ENCODE data around the gene AUTS2.

DNA sequence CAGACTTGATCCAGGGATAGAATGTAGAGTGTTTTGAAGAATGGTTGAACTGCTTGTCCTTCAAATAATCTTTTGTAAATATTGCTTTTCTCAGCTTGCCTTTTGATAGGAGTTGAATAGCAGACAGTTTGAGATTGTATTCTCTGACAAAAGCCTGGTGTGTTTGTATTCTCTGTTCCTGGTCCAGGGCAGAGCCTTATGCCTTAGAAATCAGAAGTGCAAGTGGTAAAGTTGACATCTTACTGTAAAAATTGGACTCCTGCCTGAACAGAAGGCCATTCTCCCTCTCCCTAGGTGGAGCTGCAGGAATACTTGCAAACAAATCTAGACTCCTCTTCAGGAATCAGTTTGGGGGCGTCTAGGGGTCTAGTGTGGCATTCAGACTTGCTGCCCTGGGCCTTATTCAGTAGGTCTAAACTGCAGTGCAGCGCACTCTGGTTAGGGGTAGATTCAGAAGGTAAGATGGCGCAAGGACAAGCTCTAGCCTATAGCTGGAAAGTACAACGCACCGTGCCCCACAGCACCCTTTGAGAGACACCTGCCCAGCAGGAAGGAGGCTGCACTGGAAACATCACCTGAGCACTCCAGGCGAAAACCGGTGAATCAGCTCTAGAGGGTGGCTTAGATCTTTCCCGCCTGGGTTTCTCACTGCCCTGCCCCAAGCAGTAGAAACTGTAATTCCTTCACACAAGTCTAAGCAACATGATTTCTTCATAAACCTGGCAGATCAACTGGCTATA lies 925.1 kb downstream of the AUTS2 start:
- TF ChIP-seq, protein P1, sequence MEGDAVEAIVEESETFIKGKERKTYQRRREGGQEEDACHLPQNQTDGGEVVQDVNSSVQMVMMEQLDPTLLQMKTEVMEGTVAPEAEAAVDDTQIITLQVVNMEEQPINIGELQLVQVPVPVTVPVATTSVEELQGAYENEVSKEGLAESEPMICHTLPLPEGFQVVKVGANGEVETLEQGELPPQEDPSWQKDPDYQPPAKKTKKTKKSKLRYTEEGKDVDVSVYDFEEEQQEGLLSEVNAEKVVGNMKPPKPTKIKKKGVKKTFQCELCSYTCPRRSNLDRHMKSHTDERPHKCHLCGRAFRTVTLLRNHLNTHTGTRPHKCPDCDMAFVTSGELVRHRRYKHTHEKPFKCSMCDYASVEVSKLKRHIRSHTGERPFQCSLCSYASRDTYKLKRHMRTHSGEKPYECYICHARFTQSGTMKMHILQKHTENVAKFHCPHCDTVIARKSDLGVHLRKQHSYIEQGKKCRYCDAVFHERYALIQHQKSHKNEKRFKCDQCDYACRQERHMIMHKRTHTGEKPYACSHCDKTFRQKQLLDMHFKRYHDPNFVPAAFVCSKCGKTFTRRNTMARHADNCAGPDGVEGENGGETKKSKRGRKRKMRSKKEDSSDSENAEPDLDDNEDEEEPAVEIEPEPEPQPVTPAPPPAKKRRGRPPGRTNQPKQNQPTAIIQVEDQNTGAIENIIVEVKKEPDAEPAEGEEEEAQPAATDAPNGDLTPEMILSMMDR (IDR thresholded peaks at IDR 0.05; ENCODE audit: insufficient read depth, low read length): no peak
- TF ChIP-seq POLR2AphosphoS5 (IDR thresholded peaks at IDR 0.05; ENCODE audit: low read depth): no peak
- TF ChIP-seq, protein P2, sequence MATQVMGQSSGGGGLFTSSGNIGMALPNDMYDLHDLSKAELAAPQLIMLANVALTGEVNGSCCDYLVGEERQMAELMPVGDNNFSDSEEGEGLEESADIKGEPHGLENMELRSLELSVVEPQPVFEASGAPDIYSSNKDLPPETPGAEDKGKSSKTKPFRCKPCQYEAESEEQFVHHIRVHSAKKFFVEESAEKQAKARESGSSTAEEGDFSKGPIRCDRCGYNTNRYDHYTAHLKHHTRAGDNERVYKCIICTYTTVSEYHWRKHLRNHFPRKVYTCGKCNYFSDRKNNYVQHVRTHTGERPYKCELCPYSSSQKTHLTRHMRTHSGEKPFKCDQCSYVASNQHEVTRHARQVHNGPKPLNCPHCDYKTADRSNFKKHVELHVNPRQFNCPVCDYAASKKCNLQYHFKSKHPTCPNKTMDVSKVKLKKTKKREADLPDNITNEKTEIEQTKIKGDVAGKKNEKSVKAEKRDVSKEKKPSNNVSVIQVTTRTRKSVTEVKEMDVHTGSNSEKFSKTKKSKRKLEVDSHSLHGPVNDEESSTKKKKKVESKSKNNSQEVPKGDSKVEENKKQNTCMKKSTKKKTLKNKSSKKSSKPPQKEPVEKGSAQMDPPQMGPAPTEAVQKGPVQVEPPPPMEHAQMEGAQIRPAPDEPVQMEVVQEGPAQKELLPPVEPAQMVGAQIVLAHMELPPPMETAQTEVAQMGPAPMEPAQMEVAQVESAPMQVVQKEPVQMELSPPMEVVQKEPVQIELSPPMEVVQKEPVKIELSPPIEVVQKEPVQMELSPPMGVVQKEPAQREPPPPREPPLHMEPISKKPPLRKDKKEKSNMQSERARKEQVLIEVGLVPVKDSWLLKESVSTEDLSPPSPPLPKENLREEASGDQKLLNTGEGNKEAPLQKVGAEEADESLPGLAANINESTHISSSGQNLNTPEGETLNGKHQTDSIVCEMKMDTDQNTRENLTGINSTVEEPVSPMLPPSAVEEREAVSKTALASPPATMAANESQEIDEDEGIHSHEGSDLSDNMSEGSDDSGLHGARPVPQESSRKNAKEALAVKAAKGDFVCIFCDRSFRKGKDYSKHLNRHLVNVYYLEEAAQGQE (IDR thresholded peaks at IDR 0.05; ENCODE audit: insufficient replicate concordance, low read depth): no peak
- TF ChIP-seq GABPA (IDR thresholded peaks at IDR 0.05; ENCODE audit: low read depth): no peak

Measured in HL-60 (cell line).